OCI-LY3 (cell line): Measurements from ENCODE around the gene UNC5B.

ENCODE experiments used
- H2AFZ ChIP-seq: fragments of 200-600, 300-600 bp; shearing (Covaris generic); 2 replicates; pipeline ENCODE4 v1.6.0; 2014; ENCODE audit warnings: antibody characterized with exemption, low read depth, low read length
- H3K27ac ChIP-seq: fragments of 200-600, 300-600 bp; sonication (generic); 2 replicates; pipeline ENCODE4 v1.5.1; 2014; ENCODE audit warnings: mild to moderate bottlenecking, low read length, moderate library complexity, mixed read lengths
- H3K27me3 ChIP-seq: fragments of 200-600, 300-600 bp; sonication (generic); 2 replicates; pipeline ENCODE4 v1.6.1; 2014; ENCODE audit warnings: low read depth, low read length, mixed read lengths
- H3K36me3 ChIP-seq: fragments of 200-600, 300-600 bp; sonication (generic); replicated peaks from 2 replicates; pipeline ENCODE3; 2014; ENCODE audit warnings: low read depth, low read length, mixed read lengths
- H3K4me1 ChIP-seq: fragments of 300-600, 200-600 bp; sonication (generic); 2 replicates; pipeline ENCODE4 v1.6.1; 2014; ENCODE audit warnings: low read length, mixed read lengths
- H3K4me2 ChIP-seq: fragments of 200-600, 300-600 bp; sonication (generic); 2 replicates; pipeline ENCODE4 v1.6.1; 2014; ENCODE audit warnings: low read length, mixed read lengths
- H3K4me3 ChIP-seq: fragments of 300-600, 200-600 bp; sonication (generic); 2 replicates; pipeline ENCODE4 v1.5.1; 2014; ENCODE audit warnings: antibody characterized with exemption, mild to moderate bottlenecking, low read length, moderate library complexity
- H3K79me2 ChIP-seq: fragments of 300-600, 200-600 bp; shearing (Covaris generic); 2 replicates; pipeline ENCODE4 v1.6.1; 2014; ENCODE audit warnings: mild to moderate bottlenecking, low read length, mixed read lengths
- H3K9ac ChIP-seq: fragments of 300-600, 200-600 bp; shearing (Covaris generic); 2 replicates; pipeline ENCODE4 v1.6.0; 2014; ENCODE audit warnings: mild to moderate bottlenecking, low read length, moderate library complexity
- H3K9me3 ChIP-seq: fragments of 200-600, 300-600 bp; shearing (Covaris generic); 2 replicates; pipeline ENCODE4 v1.6.1; 2014; ENCODE audit warnings: low read length, mixed read lengths; ENCODE audit not compliant: insufficient read depth
- H4K20me1 ChIP-seq: fragments of 200-600, 300-600 bp; sonication (generic); 2 replicates; pipeline ENCODE4 v1.6.1; 2016; ENCODE audit warnings: low read length, mixed read lengths; ENCODE audit not compliant: insufficient read depth
- EZH2phosphoT487 ChIP-seq: fragments of 200-600 bp; shearing (Covaris generic); IDR thresholded peaks from 2 replicates; pipeline ENCODE4 v1.6.1; 2018; ENCODE audit warnings: antibody characterized with exemption, mixed run types, low read depth
- TF ChIP-seq, protein P1 (sequence below): fragments of 200-600, 300-600 bp; sonication (generic); IDR thresholded peaks from 2 replicates; pipeline ENCODE4 v1.5.1; 2014; ENCODE audit warnings: antibody characterized with exemption, low read length, low read depth

UNC5B gene

DNA sequence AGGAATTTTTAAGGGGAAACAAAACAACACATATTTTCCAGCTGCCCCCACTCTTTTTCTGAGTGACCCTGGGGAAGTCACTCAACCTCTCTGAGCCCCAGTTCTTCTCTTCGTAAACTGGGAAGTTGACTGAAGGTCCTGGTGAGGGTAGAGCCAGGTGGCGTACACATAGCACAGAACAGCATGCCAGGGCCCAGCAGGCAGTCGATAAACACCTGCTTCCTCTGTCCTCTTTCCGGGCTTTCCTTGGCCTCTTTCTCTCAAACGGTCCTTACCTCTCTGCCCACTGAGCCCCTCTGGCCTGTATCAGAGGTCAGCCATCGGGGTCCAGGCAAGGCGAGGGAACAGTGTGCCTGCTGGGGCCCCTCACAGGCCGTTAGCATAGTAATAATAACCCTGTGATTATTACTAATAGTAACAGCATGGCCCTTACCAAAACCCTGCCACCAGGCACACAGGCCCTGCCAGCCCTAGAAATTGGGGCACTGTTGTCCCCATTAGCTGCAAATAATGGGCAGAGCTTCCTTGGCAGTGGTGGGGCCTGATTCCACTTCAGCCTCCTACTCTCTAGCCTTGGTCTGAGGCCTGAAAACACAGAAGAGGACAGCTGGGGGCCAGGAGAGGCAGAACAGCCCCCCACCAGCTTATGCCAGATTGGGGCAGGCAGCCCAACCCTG, 69.4 kb downstream of the UNC5B start:
- TF ChIP-seq EZH2phosphoT487 = no peak
- TF ChIP-seq, protein P1, sequence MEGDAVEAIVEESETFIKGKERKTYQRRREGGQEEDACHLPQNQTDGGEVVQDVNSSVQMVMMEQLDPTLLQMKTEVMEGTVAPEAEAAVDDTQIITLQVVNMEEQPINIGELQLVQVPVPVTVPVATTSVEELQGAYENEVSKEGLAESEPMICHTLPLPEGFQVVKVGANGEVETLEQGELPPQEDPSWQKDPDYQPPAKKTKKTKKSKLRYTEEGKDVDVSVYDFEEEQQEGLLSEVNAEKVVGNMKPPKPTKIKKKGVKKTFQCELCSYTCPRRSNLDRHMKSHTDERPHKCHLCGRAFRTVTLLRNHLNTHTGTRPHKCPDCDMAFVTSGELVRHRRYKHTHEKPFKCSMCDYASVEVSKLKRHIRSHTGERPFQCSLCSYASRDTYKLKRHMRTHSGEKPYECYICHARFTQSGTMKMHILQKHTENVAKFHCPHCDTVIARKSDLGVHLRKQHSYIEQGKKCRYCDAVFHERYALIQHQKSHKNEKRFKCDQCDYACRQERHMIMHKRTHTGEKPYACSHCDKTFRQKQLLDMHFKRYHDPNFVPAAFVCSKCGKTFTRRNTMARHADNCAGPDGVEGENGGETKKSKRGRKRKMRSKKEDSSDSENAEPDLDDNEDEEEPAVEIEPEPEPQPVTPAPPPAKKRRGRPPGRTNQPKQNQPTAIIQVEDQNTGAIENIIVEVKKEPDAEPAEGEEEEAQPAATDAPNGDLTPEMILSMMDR = no peak
- no peaks in the 10 kb centered on the region for H3K4me1 ChIP-seq
- H4K20me1 ChIP-seq = no peaks in the 10 kb centered on the region
- H3K27me3 ChIP-seq = no peaks in the 10 kb centered on the region
- H3K9me3 ChIP-seq = no peaks in the 10 kb centered on the region
- H3K36me3 ChIP-seq = no peaks in the 10 kb centered on the region
- no peak overlapping the region for H3K27ac ChIP-seq
- no peaks in the 10 kb centered on the region for H3K79me2 ChIP-seq
- no peak overlapping the region for H2AFZ ChIP-seq
- H3K9ac ChIP-seq = no peak overlapping the region
- no peak overlapping the region for H3K4me3 ChIP-seq
- no peak overlapping the region for H3K4me2 ChIP-seq

DNA sequence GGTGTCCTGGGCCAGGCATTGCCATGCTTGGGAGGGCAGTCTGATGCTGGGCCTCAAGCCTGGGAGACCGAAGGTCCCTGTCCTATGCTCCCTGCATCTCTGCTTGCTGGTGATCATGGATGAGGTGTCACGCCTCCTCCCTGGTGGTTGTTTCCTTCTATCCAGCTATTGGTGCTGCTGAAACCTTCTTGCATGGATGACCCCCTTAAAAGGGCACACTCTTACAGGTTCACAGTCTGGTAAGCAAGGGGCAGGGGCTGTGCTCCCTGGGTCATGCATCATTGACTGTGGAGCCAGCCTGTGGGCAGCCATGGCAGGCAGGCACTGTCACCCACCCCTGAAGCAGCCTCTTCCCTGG, 69.9 kb downstream of the UNC5B start:
- H4K20me1 ChIP-seq = no peaks in the 10 kb centered on the region
- no peak overlapping the region for H3K4me2 ChIP-seq
- H3K27me3 ChIP-seq = no peaks in the 10 kb centered on the region
- H3K9ac ChIP-seq = no peak overlapping the region
- H3K27ac ChIP-seq = no peak overlapping the region
- no peaks in the 10 kb centered on the region for H3K36me3 ChIP-seq
- H3K4me3 ChIP-seq = no peak overlapping the region
- no peaks in the 10 kb centered on the region for H3K79me2 ChIP-seq
- no peaks in the 10 kb centered on the region for H3K4me1 ChIP-seq
- TF ChIP-seq, protein P1 = no peak
- no peak for TF ChIP-seq EZH2phosphoT487
- no peaks in the 10 kb centered on the region for H3K9me3 ChIP-seq
- no peak overlapping the region for H2AFZ ChIP-seq

DNA sequence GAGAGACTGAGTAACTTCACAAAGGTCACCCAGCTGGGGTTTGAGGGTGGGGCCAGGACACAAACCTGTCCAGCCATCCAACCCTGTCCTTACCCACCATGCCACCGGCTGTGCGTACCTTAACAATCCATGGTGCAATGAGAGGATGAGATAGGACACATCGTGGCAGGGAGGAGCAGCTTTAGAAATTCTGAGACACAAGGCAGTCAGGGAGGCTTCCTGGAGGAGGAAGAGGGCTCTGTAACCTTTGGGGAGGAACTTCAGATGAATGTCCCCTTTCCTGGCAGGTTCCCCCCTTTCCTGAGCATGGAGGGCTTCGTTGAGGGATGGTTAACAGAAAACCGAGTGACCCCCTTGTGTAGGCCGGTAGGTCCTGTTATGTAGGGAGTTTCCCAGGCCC, 71.0 kb downstream of the UNC5B start:
- Histone ChIP-seq H3K79me2 (no peaks in the 10 kb centered on the region), H3K36me3 (no peaks in the 10 kb centered on the region), H2AFZ (no peak overlapping the region), H3K4me3 (no peak overlapping the region), H3K9me3 (no peaks in the 10 kb centered on the region), H3K4me2 (no peak overlapping the region), H4K20me1 (no peaks in the 10 kb centered on the region), H3K4me1 (no peaks in the 10 kb centered on the region), H3K27ac (no peak overlapping the region), H3K27me3 (no peaks in the 10 kb centered on the region), H3K9ac (no peak overlapping the region)
- TF ChIP-seq EZH2phosphoT487 = no peak
- TF ChIP-seq, protein P1 = no peak

DNA sequence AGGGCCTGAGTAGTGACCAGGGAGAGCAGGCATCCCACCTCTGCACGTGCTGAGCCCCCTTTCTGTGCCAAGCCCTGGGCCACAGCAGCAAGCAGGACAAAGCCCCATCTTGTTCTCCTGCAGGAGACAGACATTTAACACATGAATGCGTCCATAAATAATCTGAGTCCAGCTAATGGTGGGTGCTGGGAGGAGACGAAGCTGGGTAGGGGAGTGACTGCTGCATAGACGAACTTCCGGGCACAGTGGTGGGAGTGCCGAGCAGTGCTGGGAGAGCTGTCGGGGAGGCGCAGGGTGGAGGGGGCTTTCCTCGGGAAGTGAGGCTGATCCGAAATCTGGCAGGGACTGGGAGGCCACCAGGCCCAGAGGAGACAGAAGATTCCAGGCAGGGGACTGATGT, 71.5 kb downstream of the UNC5B start:
- H3K79me2 ChIP-seq = no peaks in the 10 kb centered on the region
- no peak overlapping the region for H3K9ac ChIP-seq
- no peaks in the 10 kb centered on the region for H3K9me3 ChIP-seq
- no peaks in the 10 kb centered on the region for H4K20me1 ChIP-seq
- H3K4me3 ChIP-seq = no peak overlapping the region
- no peaks in the 10 kb centered on the region for H3K4me1 ChIP-seq
- no peak overlapping the region for H2AFZ ChIP-seq
- H3K4me2 ChIP-seq = no peak overlapping the region
- no peaks in the 10 kb centered on the region for H3K36me3 ChIP-seq
- no peaks in the 10 kb centered on the region for H3K27me3 ChIP-seq
- H3K27ac ChIP-seq = no peak overlapping the region
- TF ChIP-seq, protein P1 = no peak
- no peak for TF ChIP-seq EZH2phosphoT487
